Small intestine (tissue), 7 donors: Measurements from ENCODE around the gene PON2. TPM values are rescaled to one million over a fixed set of nuclear protein-coding genes. Genes with fewer than 3 reads are reported as not detected.

Experiments
- DNase-seq, 2 donors: peaks; one replicate each; pipeline versions ENCODE4 v3.0.0 to v3.0.0-alpha.2; 2013
- FAIRE-seq: peaks from 2 replicates; lab custom pipeline; 2012; peaks lifted over from hg19 to GRCh38; lab: Jason Lieb, UNC
- H3K27ac ChIP-seq, 3 donors: one replicate each; pipeline ENCODE4 v1.5.1; 2013; ENCODE audit warnings: low read length in 2 of 3, mild to moderate bottlenecking in 2 of 3, control low read depth in 1 of 3, inconsistent platforms in 1 of 3, low read depth in 1 of 3, moderate library complexity in 1 of 3
- H3K27me3 ChIP-seq, 3 donors: one replicate each; pipeline ENCODE4 v1.6.1; 2013; ENCODE audit warnings: low read length in 3 of 3, inconsistent platforms in 1 of 3; ENCODE audit not compliant: control insufficient read depth in 3 of 3, insufficient read depth in 3 of 3
- H3K36me3 ChIP-seq, 3 donors: one replicate each; pipeline ENCODE4 v1.6.1; 2013; ENCODE audit warnings: low read length in 3 of 3, inconsistent platforms in 1 of 3, low read depth in 1 of 3, mild to moderate bottlenecking in 1 of 3, moderate library complexity in 1 of 3; ENCODE audit not compliant: control insufficient read depth in 3 of 3, insufficient read depth in 2 of 3
- H3K4me1 ChIP-seq, 3 donors: one replicate each; pipeline ENCODE4 v1.6.1; 2013; ENCODE audit warnings: low read length in 2 of 3, inconsistent platforms in 1 of 3, low read depth in 1 of 3, mild to moderate bottlenecking in 1 of 3, moderate library complexity in 1 of 3; ENCODE audit not compliant: control insufficient read depth in 3 of 3, insufficient read depth in 2 of 3
- H3K4me3 ChIP-seq, 3 donors: one replicate each; pipeline ENCODE4 v1.5.1; 2013; ENCODE audit warnings: low read length in 3 of 3, control low read depth in 1 of 3, inconsistent platforms in 1 of 3, low read depth in 1 of 3, mild to moderate bottlenecking in 1 of 3, moderate library complexity in 1 of 3
- H3K9me3 ChIP-seq, 2 donors: one replicate each; pipeline ENCODE4 v1.6.1; 2013; ENCODE audit warnings: low read depth in 1 of 2, low read length in 1 of 2; ENCODE audit not compliant: control insufficient read depth in 2 of 2, insufficient read depth in 1 of 2
- WGBS, 3 donors: extraction: QIAGEN DNeasy Blood & Tissue Kit; methylation state at CpG; one replicate each; pipeline ENCODE4 v1.1.7; 2013; 5-methylcytosine and 5-hydroxymethylcytosine counted together
- polyA plus RNA-seq, 4 donors: library from polyadenylated mRNA; stranded (reverse) in 3 of 4; unstranded in 1 of 4; fragments of 200-250 nt in 3 of 4; fragments of 120-200 nt in 1 of 4; gene quantifications; one replicate each; pipeline versions ENCODE4 v1.2.1 to v1.2.3, GENCODE V29; 2013
- donor health status: healthy with polysubstance abuse.
- donor health status: control.
- donor health status: control.
- donor health status: Bipolar disorder and iron deficiency.
- donor health status: healthy.

The PON2 gene
- polyA plus RNA-seq, 4 donors: 51.6 to 325 (median 93.7) TPM

- H3K27ac ChIP-seq: no peak overlapping the region
- peaks cover 0 to 8% (median 0%) of the 10 kb centered on the region in 3 donors for H3K4me1 ChIP-seq
- DNase-seq: peak; percentile 71 to 82
- H3K36me3 ChIP-seq: no peaks in the 10 kb centered on the region
- FAIRE-seq: peak; percentile 67
- WGBS, 3 donors: 10 to 11% (median 10%) methylated on average over 11 of the region's 11 CpGs
- no peak overlapping the region for H3K4me3 ChIP-seq
- H3K27me3 ChIP-seq: no peaks in the 10 kb centered on the region
- H3K9me3 ChIP-seq: no peaks in the 10 kb centered on the region
These were observed 42.2 kb upstream of the PON2 start for GRCh38 chr7:95476904-95477594.

GRCh38 chr7:95476072-95476847 is 41.4 kb upstream of the PON2 start:
- Histone ChIP-seq H3K27me3 (no peaks in the 10 kb centered on the region), H3K4me1 (peaks cover 0 to 8% (median 0%) of the 10 kb centered on the region in 3 donors), H3K9me3 (no peaks in the 10 kb centered on the region), H3K36me3 (no peaks in the 10 kb centered on the region), H3K4me3 (no peak overlapping the region), H3K27ac (no peak overlapping the region)
- FAIRE-seq: no peak
- DNase-seq: no peak
- 88 to 91% (median 89%) methylated on average over 9 of the region's 9 CpGs for WGBS, 3 donors

- DNase-seq (no peak), FAIRE-seq (no peak)
- Histone ChIP-seq H3K27me3 (no peaks in the 10 kb centered on the region), H3K4me1 (peaks cover 0 to 5% (median 0%) of the 10 kb centered on the region in 3 donors), H3K4me3 (no peak overlapping the region), H3K9me3 (no peaks in the 10 kb centered on the region), H3K36me3 (no peaks in the 10 kb centered on the region), H3K27ac (no peak overlapping the region)
- 80 to 84% (median 83%) methylated on average over 9 of the region's 9 CpGs for WGBS, 3 donors
These were observed 38.6 kb upstream of the PON2 start for GRCh38 chr7:95473276-95473985.

GRCh38 chr7:95472581-95473161 is 37.8 kb upstream of the PON2 start:
- Histone ChIP-seq H3K4me3 (no peak overlapping the region), H3K27me3 (no peaks in the 10 kb centered on the region), H3K4me1 (no peaks in the 10 kb centered on the region), H3K27ac (no peak overlapping the region), H3K36me3 (no peaks in the 10 kb centered on the region), H3K9me3 (no peaks in the 10 kb centered on the region)
- no peak for DNase-seq
- FAIRE-seq: no peak
- 62 to 81% (median 78%) methylated on average over 8 of the region's 8 CpGs for WGBS, 3 donors

- no peak overlapping the region for H3K27ac ChIP-seq
- H3K36me3 ChIP-seq: no peaks in the 10 kb centered on the region
- no peaks in the 10 kb centered on the region for H3K27me3 ChIP-seq
- WGBS, 3 donors: 88 to 93% (median 93%) methylated on average over 3 of the region's 3 CpGs
- FAIRE-seq (no peak), DNase-seq (no peak)
- no peak overlapping the region for H3K4me3 ChIP-seq
- no peaks in the 10 kb centered on the region for H3K9me3 ChIP-seq
- H3K4me1 ChIP-seq: no peaks in the 10 kb centered on the region
These were observed 36.2 kb upstream of the PON2 start for GRCh38 chr7:95471071-95471470.

GRCh38 chr7:95470452-95470851 is 35.6 kb upstream of the PON2 start:
- H3K27me3 ChIP-seq: no peaks in the 10 kb centered on the region
- H3K27ac ChIP-seq: no peak overlapping the region
- H3K36me3 ChIP-seq: no peaks in the 10 kb centered on the region
- DNase-seq (peak in 1 of 2 donors; percentile 46), FAIRE-seq (no peak)
- H3K4me1 ChIP-seq: no peaks in the 10 kb centered on the region
- WGBS, 3 donors: 27 to 32% (median 29%) methylated on average over 3 of the region's 3 CpGs
- H3K9me3 ChIP-seq: no peaks in the 10 kb centered on the region
- no peak overlapping the region for H3K4me3 ChIP-seq

GRCh38 chr7:95469848-95470247 is 35.0 kb upstream of the PON2 start:
- no peak for FAIRE-seq
- no peak for DNase-seq
- Histone ChIP-seq H3K36me3 (no peaks in the 10 kb centered on the region), H3K9me3 (no peaks in the 10 kb centered on the region), H3K27ac (no peak overlapping the region), H3K4me3 (no peak overlapping the region), H3K4me1 (no peaks in the 10 kb centered on the region), H3K27me3 (no peaks in the 10 kb centered on the region)
- 81 to 85% (median 82%) methylated on average over 4 of the region's 4 CpGs for WGBS, 3 donors

GRCh38 chr7:95469187-95469586 is 34.4 kb upstream of the PON2 start:
- Histone ChIP-seq H3K27me3 (no peaks in the 10 kb centered on the region), H3K4me3 (no peak overlapping the region), H3K9me3 (no peaks in the 10 kb centered on the region), H3K27ac (no peak overlapping the region), H3K4me1 (no peaks in the 10 kb centered on the region), H3K36me3 (no peaks in the 10 kb centered on the region)
- FAIRE-seq: no peak
- WGBS, 3 donors: 94 to 97% (median 94%) methylated on average over 1 of the region's 1 CpG
- DNase-seq: no peak
